Measurements from ENCODE around the gene ZFP36L2. TPM values are rescaled to one million over a fixed set of nuclear protein-coding genes. Genes with fewer than 3 reads are reported as not detected.

Gene ZFP36L2
- total and polyA plus RNA-seq, 2 experiments from 2014 or later, result 13.8 to 78.2 TPM

GRCh38 chr2:43212931-43213330 lies 13.5 kb downstream of the ZFP36L2 start:
- no peaks in the 10 kb centered on the region for H3K79me2 ChIP-seq (ENCODE audit: insufficient read depth)
- H3K36me3 ChIP-seq (ENCODE audit: low read depth), result no peaks in the 10 kb centered on the region
- H3K9me3 ChIP-seq (ENCODE audit: low read depth), result no peaks in the 10 kb centered on the region
- no peak overlapping the region for H3K4me2 ChIP-seq (ENCODE audit: unreplicated experiment)
- WGBS, 2 experiments (ENCODE audit: low coverage in 1 of 2, low lambda C conversion rate in 2 of 2, missing lambda C conversion rate in 2 of 2), result 95 to 99% methylated on average over 3 of the region's 3 CpGs
- no peak overlapping the region for H3K27ac ChIP-seq
- peaks cover 8% of the 10 kb centered on the region for H3K4me1 ChIP-seq (ENCODE audit: insufficient read depth)
- TF ChIP-seq EZH2phosphoT487 (IDR thresholded peaks at IDR 0.05; ENCODE audit: insufficient read depth, low read depth), result no peak
- no peak for TF ChIP-seq EZH2 (IDR thresholded peaks at IDR 0.05; ENCODE audit: insufficient read depth, poor library complexity, severe bottlenecking)
- no peaks in the 10 kb centered on the region for H3K9me2 ChIP-seq (ENCODE audit: insufficient read depth)
- H4K20me1 ChIP-seq (ENCODE audit: insufficient read depth), result no peaks in the 10 kb centered on the region
- no peak for DNase-seq
- H3K9ac ChIP-seq, result no peak overlapping the region
- H3K27me3 ChIP-seq (replicated peaks; ENCODE audit: insufficient read depth), result no peaks in the 10 kb centered on the region
- no peaks in the 10 kb centered on the region for H3F3A ChIP-seq (ENCODE audit: insufficient read depth)
- no peak overlapping the region for H2AFZ ChIP-seq
- no peak overlapping the region for H3K4me3 ChIP-seq
- in situ Hi-C loops (cut with MboI), result loop anchor here (10.0 kb wide), 1 partner anchor 68 kb away; no protein-coding TSS in a partner anchor

DNA sequence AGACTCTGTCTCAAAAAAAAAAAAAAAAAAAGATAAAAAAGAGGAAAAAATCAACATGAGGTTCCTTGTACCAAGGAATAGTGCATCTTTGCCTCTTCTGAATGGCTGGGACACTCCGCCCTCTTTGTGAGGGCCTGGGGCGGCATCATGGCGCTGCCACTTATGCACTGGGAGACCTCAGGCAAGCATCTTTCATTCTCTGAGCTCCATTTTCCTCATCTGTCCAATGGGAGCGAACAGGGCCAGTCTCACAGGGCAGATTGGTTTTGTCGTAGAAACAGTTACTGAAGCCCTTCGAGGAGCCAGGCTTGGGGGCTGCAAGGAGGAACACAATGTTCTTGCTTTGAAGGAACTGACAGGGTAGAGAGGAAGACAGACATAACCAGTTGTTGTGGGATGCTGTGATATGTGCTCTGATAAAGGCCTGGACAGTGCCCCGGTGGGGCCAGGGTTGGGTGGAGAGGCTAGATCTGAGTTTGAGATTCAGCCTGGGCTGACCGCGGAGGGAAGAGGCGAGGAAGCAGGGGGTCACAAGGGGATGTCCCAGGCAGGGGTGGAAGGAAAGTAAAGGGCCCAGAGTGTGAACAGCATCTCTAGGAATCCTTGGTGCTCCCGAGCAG lies 14.1 kb downstream of the ZFP36L2 start:
- WGBS, 2 experiments (ENCODE audit: low coverage in 1 of 2, low lambda C conversion rate in 2 of 2, missing lambda C conversion rate in 2 of 2), result 97 to 98% methylated on average over 11 of the region's 11 CpGs

GRCh38 chr2:43210467-43211303 lies 15.7 kb downstream of the ZFP36L2 start:
- in situ Hi-C loops (cut with MboI), result loop anchor here (10.0 kb wide), 1 partner anchor 66 kb away; no protein-coding TSS in a partner anchor
- Histone ChIP-seq H3K36me3 (ENCODE audit: low read depth) (no peaks in the 10 kb centered on the region), H3K79me2 (ENCODE audit: insufficient read depth) (no peaks in the 10 kb centered on the region), H3K4me1 (ENCODE audit: insufficient read depth) (peaks cover 7% of the 10 kb centered on the region), H3K27ac (no peak overlapping the region), H4K20me1 (ENCODE audit: insufficient read depth) (no peaks in the 10 kb centered on the region), H3K9me2 (ENCODE audit: insufficient read depth) (no peaks in the 10 kb centered on the region), H3K4me3 (no peak overlapping the region), H3K9ac (no peak overlapping the region), H3K9me3 (ENCODE audit: low read depth) (no peaks in the 10 kb centered on the region), H3K27me3 (replicated peaks; ENCODE audit: insufficient read depth) (no peaks in the 10 kb centered on the region), H3K4me2 (ENCODE audit: unreplicated experiment) (no peak overlapping the region), H2AFZ (no peak overlapping the region), H3F3A (ENCODE audit: insufficient read depth) (no peaks in the 10 kb centered on the region)
- 43 to 49% methylated on average over 19 to 23 of the region's 23 CpGs for WGBS, 2 experiments (ENCODE audit: low coverage in 1 of 2, low lambda C conversion rate in 2 of 2, missing lambda C conversion rate in 2 of 2)
- DNase-seq, result peak; percentile 84
- TF ChIP-seq EZH2phosphoT487 (IDR thresholded peaks at IDR 0.05; ENCODE audit: insufficient read depth, low read depth) (no peak), EZH2 (IDR thresholded peaks at IDR 0.05; ENCODE audit: insufficient read depth, poor library complexity, severe bottlenecking) (no peak)

More for the DNA sequence above, 14.1 kb downstream of the ZFP36L2 start:
- Histone ChIP-seq H3K27ac (no peak overlapping the region), H3K9me2 (ENCODE audit: insufficient read depth) (no peaks in the 10 kb centered on the region), H3K4me3 (no peak overlapping the region), H2AFZ (no peak overlapping the region), H4K20me1 (ENCODE audit: insufficient read depth) (no peaks in the 10 kb centered on the region), H3K9ac (no peak overlapping the region), H3K4me1 (ENCODE audit: insufficient read depth) (peaks cover 7% of the 10 kb centered on the region), H3F3A (ENCODE audit: insufficient read depth) (no peaks in the 10 kb centered on the region), H3K79me2 (ENCODE audit: insufficient read depth) (no peaks in the 10 kb centered on the region), H3K4me2 (ENCODE audit: unreplicated experiment) (no peak overlapping the region), H3K27me3 (replicated peaks; ENCODE audit: insufficient read depth) (no peaks in the 10 kb centered on the region), H3K36me3 (ENCODE audit: low read depth) (no peaks in the 10 kb centered on the region), H3K9me3 (ENCODE audit: low read depth) (no peaks in the 10 kb centered on the region)
- no peak for DNase-seq
- TF ChIP-seq EZH2 (IDR thresholded peaks at IDR 0.05; ENCODE audit: insufficient read depth, poor library complexity, severe bottlenecking), result no peak
- in situ Hi-C loops (cut with MboI), result loop anchor here (10.0 kb wide), 1 partner anchor 68 kb away; no protein-coding TSS in a partner anchor

DNA sequence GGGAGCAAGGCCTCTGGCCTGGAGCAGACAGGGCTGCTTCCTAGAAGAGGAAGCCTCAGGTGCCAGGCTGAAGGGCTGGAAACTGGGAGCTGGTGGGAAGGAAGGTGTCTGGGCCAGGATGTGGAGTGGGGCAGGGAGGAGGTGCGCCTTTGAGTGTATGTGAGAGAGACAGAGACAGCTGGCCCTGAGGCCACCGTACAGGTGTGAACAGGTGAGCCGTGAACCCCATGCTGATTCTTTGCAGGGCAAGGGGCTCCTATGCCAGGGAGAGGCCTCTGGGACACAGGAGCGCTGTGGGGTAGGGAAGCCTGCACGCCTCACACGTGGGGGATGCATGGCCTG lies 16.3 kb downstream of the ZFP36L2 start:
- no peaks in the 10 kb centered on the region for H3K27me3 ChIP-seq (replicated peaks; ENCODE audit: insufficient read depth)
- no peaks in the 10 kb centered on the region for H3F3A ChIP-seq (ENCODE audit: insufficient read depth)
- H2AFZ ChIP-seq, result no peak overlapping the region
- H3K9me3 ChIP-seq (ENCODE audit: low read depth), result no peaks in the 10 kb centered on the region
- in situ Hi-C loops (cut with MboI), result loop anchor here (10.0 kb wide), 1 partner anchor 65 kb away; no protein-coding TSS in a partner anchor
- 68 to 70% methylated on average over 6 of the region's 6 CpGs for WGBS, 2 experiments (ENCODE audit: low coverage in 1 of 2, low lambda C conversion rate in 2 of 2, missing lambda C conversion rate in 2 of 2)
- no peaks in the 10 kb centered on the region for H4K20me1 ChIP-seq (ENCODE audit: insufficient read depth)
- no peak overlapping the region for H3K27ac ChIP-seq
- H3K36me3 ChIP-seq (ENCODE audit: low read depth), result no peaks in the 10 kb centered on the region
- H3K79me2 ChIP-seq (ENCODE audit: insufficient read depth), result no peaks in the 10 kb centered on the region
- DNase-seq, result no peak
- TF ChIP-seq EZH2 (IDR thresholded peaks at IDR 0.05; ENCODE audit: insufficient read depth, poor library complexity, severe bottlenecking), result no peak
- no peak for TF ChIP-seq EZH2phosphoT487 (IDR thresholded peaks at IDR 0.05; ENCODE audit: insufficient read depth, low read depth)
- peaks cover 7% of the 10 kb centered on the region for H3K4me1 ChIP-seq (ENCODE audit: insufficient read depth)
- H3K4me2 ChIP-seq (ENCODE audit: unreplicated experiment), result no peak overlapping the region
- no peaks in the 10 kb centered on the region for H3K9me2 ChIP-seq (ENCODE audit: insufficient read depth)
- no peak overlapping the region for H3K4me3 ChIP-seq
- H3K9ac ChIP-seq, result no peak overlapping the region

Data from GM23248 (cell line).